ENCODE data around the gene PXN. TPM values are rescaled to one million over a fixed set of nuclear protein-coding genes. Genes with fewer than 3 reads are reported as not detected.
"Not testable (repeated sequence)": the region's sequence is repeated elsewhere in the genome, so short reads cannot be mapped to it uniquely, and the experiment has no call there.

The PXN gene
- total and polyA plus RNA-seq, 11 donors = 34.3 to 103 (median 69.9) TPM

DNA sequence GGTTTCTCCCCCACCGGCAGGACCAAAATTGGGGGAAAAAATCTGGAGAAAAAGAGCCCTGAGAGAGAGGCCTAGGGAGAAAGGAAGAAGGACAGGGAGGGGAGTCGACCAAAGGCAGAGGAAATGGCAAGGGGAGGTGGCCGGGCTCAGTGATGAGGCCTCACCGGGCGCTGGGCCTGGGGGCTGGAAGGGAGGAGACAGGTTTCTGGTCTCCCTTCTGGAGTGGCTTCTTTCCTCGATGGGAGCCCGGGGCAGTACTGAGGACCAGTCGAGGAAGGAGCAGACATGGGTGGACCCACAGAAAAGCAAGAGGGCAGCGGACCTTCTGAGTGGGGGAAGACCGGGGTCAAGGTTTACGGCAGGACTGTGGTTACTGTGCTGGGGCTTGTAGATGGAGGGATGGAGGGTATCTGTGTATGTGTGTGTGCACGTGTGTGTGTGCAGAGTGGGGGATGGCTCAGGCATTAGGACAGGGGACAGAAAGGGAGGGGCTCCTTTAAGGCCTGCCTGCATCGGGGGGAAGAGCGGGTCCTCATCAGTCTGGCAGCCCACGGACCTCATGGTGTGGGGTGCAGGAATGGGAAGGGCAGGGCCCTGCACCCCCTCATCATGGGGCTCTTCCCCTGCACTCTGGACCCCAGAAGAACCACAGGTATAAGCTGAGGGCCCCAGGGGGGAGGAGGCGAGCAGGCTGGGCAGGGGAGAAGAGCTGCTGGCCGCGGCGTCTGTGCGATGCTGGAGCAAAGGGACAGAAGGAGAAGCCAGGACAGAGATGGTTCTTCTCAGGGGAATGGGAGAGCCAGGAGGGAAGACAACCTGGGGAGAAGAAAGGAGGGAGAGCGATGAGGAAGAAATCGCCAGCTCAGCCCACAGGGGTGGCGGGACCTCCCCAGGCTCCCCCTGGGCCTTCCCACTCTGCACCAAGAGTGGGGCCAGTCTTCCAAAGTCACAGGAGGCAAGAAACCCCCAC is 49.5 kb downstream of the PXN start:
- 81 to 84% (median 82%) methylated on average over 23 of the region's 23 CpGs for WGBS, 4 donors
- TF ChIP-seq, protein P1, sequence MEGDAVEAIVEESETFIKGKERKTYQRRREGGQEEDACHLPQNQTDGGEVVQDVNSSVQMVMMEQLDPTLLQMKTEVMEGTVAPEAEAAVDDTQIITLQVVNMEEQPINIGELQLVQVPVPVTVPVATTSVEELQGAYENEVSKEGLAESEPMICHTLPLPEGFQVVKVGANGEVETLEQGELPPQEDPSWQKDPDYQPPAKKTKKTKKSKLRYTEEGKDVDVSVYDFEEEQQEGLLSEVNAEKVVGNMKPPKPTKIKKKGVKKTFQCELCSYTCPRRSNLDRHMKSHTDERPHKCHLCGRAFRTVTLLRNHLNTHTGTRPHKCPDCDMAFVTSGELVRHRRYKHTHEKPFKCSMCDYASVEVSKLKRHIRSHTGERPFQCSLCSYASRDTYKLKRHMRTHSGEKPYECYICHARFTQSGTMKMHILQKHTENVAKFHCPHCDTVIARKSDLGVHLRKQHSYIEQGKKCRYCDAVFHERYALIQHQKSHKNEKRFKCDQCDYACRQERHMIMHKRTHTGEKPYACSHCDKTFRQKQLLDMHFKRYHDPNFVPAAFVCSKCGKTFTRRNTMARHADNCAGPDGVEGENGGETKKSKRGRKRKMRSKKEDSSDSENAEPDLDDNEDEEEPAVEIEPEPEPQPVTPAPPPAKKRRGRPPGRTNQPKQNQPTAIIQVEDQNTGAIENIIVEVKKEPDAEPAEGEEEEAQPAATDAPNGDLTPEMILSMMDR (IDR thresholded peaks at IDR 0.05) = no peak
- TF ChIP-seq POLR2A (IDR thresholded peaks at IDR 0.05) = no peak
- no peaks in the 10 kb centered on the region for H3K27me3 ChIP-seq
- DNase-seq (no peak), ATAC-seq (peak in 1 of 4 donors; percentile 3)
- H3K27ac ChIP-seq = no peak overlapping the region
- peaks cover 0 to 100% (median 95%) of the 10 kb centered on the region in 9 donors for H3K36me3 ChIP-seq
- H3K4me1 ChIP-seq = no peaks in the 10 kb centered on the region
- no peaks in the 10 kb centered on the region for H3K9me3 ChIP-seq
- no peak overlapping the region for H3K4me3 ChIP-seq
- intact Hi-C loops (cut with DNase I) = no loop called here

DNA sequence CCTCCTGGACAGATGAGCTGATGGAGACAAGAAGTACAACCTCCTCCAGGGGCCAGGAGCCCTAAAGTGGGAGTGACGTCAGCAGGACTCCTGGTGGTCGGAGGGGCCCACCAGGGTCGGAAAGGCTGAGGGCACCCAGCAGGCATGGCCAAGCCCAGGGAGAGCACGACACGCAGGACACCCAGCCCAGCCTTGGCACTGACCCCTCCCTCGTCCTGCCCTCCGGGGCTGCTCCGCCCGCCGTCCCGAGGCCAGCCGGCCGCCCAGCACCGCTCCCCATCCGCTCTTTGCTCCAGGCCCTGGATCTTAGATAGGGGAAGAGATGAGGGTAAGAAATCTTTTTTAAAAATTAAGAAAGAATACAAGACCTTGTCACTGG is 50.2 kb downstream of the PXN start:
- no peaks in the 10 kb centered on the region for H3K27me3 ChIP-seq
- WGBS, 4 donors = 81 to 89% (median 86%) methylated on average over 15 of the region's 15 CpGs
- TF ChIP-seq, protein P1 (IDR thresholded peaks at IDR 0.05) = no peak
- no peak for TF ChIP-seq POLR2A (IDR thresholded peaks at IDR 0.05)
- H3K27ac ChIP-seq = no peak overlapping the region
- H3K4me3 ChIP-seq = no peak overlapping the region
- no peak for DNase-seq
- H3K4me1 ChIP-seq = no peaks in the 10 kb centered on the region
- ATAC-seq = no peak
- H3K9me3 ChIP-seq = no peaks in the 10 kb centered on the region
- intact Hi-C loops (cut with DNase I) = no loop called here
- peaks cover 0 to 100% (median 95%) of the 10 kb centered on the region in 9 donors for H3K36me3 ChIP-seq

DNA sequence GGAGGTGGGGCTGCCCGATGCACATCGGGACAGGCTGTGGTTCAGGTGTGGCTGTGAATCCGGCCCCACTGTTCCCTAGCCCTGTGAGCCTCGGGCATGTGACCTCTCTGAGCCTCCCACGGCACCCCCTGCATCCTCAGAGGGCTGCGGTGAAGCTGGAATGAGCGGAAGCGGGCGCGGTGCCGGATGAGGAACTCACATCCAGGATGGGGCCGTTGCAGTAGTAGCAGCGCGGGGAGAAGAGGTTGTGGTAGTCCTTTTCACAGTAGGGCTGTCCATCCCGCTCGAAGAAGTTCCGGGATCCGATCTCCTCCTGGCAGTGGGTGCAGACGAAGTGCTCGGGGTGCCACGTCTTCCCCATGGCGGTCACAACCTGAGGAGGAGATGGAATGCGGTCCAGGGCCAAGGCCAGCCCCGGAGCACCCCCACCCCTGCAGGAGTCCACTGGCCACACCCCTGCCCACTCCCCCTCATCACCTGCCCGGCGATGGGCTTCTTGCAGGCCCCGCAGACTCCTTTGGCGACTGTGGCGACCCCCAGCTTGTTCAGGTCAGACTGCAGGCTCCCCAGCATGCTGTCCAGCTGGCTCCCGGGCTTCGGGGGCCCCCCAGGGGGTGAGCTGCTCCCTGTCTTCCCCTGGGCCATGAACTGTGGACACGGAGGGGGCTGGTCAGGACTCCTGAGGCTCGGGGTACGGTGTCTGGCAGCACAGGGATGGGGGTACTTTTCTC is 50.7 kb downstream of the PXN start:
- H3K4me1 ChIP-seq = no peaks in the 10 kb centered on the region
- no peaks in the 10 kb centered on the region for H3K27me3 ChIP-seq
- WGBS, 4 donors = 88 to 91% (median 89%) methylated on average over 24 to 34 of the region's 34 CpGs
- H3K36me3 ChIP-seq = peaks cover 0 to 100% (median 95%) of the 10 kb centered on the region in 9 donors
- intact Hi-C loops (cut with DNase I) = no loop called here
- H3K9me3 ChIP-seq = no peaks in the 10 kb centered on the region
- H3K27ac ChIP-seq = no peak overlapping the region
- H3K4me3 ChIP-seq = no peak overlapping the region
- TF ChIP-seq, protein P1 (IDR thresholded peaks at IDR 0.05) = no peak
- no peak for TF ChIP-seq POLR2A (IDR thresholded peaks at IDR 0.05)
- no peak for DNase-seq
- no peak for ATAC-seq

DNA sequence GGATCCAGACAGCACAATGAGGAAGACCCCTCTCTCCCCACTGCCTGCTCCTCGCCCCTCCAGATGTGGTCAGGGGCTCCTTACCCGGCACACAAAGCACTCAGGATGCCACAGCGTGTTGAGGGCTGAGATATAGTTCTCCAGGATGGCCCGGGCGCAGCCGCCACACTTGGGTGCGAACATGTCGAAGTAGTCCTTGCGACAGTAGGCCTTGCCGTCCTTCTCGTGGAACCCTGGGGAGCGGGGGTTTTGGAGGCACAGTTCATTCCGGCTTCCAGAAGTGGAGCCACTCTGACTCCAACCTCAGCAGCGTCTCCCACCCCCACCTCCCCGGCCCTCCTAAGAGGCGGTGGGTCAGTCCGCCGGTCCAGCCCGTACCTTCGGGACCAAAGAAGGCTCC is 51.8 kb downstream of the PXN start:
- WGBS, 4 donors = 92 to 95% (median 94%) methylated on average over 20 of the region's 20 CpGs
- ATAC-seq (no peak), DNase-seq (no peak)
- no peaks in the 10 kb centered on the region for H3K9me3 ChIP-seq
- no peak overlapping the region for H3K27ac ChIP-seq
- intact Hi-C loops (cut with DNase I) = no loop called here
- H3K27me3 ChIP-seq = no peaks in the 10 kb centered on the region
- H3K36me3 ChIP-seq = peaks cover 0 to 96% (median 87%) of the 10 kb centered on the region in 9 donors
- H3K4me3 ChIP-seq = no peak overlapping the region
- no peak for TF ChIP-seq POLR2A (IDR thresholded peaks at IDR 0.05)
- TF ChIP-seq, protein P1 (IDR thresholded peaks at IDR 0.05) = no peak
- H3K4me1 ChIP-seq = no peaks in the 10 kb centered on the region

DNA sequence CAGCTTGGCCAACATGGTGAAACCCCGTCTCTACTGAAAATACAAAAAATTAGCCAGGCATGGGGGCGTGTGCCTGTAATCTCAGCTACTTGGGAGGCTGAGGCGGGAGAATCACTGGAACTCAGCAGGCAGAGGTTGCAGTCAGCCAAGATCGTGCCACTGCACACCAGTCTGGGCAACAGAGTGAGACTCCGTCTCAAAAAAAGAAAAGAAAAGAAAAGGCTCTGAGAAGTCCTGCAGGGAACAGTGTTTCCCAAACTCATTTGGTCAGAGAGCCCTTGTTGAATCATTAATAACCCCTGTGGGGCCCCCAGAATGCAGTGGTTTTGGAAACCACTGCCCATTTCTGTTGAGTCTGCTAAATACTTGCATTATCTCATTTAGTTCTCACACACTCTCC is 52.3 kb downstream of the PXN start:
- 87 to 94% (median 90%) methylated on average over 5 of the region's 5 CpGs for WGBS, 4 donors
- peaks cover 0 to 90% (median 81%) of the 10 kb centered on the region in 9 donors for H3K36me3 ChIP-seq
- H3K9me3 ChIP-seq; H3K4me1 ChIP-seq; intact Hi-C loops (cut with DNase I); H3K27ac ChIP-seq; DNase-seq; ATAC-seq; H3K4me3 ChIP-seq; H3K27me3 ChIP-seq: not testable (repeated sequence)
